PC-9 (cell line): ENCODE data around the gene LMAN1. TPM values are rescaled to one million over a fixed set of nuclear protein-coding genes. Genes with fewer than 3 reads are reported as not detected.

Source experiments
- BruUV-seq: library from RNA; stranded (reverse); fragments of 400-500 nt; replicated peaks from 2 replicates; lab custom pipeline; 2021; lab: Mats Ljungman, UMichigan
- CTCF ChIA-PET: fragments of 300-600 bp; sonication (Branson Sonifier 250); formaldehyde crosslinking; loops from one replicate; lab custom pipeline; 2022; ENCODE audit warnings: antibody characterized with exemption; lab: Charles Lee
- POLR2A ChIA-PET: fragments of 300-600 bp; sonication (Branson Sonifier 250); formaldehyde crosslinking; loops from one replicate; lab custom pipeline; 2022; ENCODE audit warnings: antibody characterized with exemption; ENCODE audit not compliant: unreplicated experiment; lab: Charles Lee
- DNase-seq, 2 experiments: peaks; one replicate each; pipeline versions ENCODE4 v3.0.0 to v3.0.0-alpha.2; 2015 to 2022; ENCODE audit warnings: mixed read lengths in 1 of 2
- H2AFZ ChIP-seq: fragments of 200-600 bp; sonication (generic); 2 replicates; pipeline ENCODE4 v1.8.1; 2017; ENCODE audit warnings: antibody characterized with exemption
- H3F3A ChIP-seq: fragments of 200-600 bp; sonication (generic); 2 replicates; pipeline ENCODE4 v1.8.1; 2017; ENCODE audit warnings: antibody characterized with exemption, mild to moderate bottlenecking, low read depth; ENCODE audit not compliant: insufficient read depth
- H3K27ac ChIP-seq: fragments of 200-600 bp; sonication (generic); 2 replicates; pipeline ENCODE4 v1.6.1; 2016; ENCODE audit warnings: mixed run types
- H3K27me3 ChIP-seq: fragments of 200-600 bp; sonication (generic); 2 replicates; pipeline ENCODE4 v1.6.1; 2016; ENCODE audit warnings: low read depth, mixed run types; ENCODE audit not compliant: insufficient read depth
- H3K36me3 ChIP-seq: fragments of 200-600 bp; sonication (generic); 2 replicates; pipeline ENCODE4 v1.6.1; 2016; ENCODE audit warnings: low read depth, mixed run types
- H3K4me1 ChIP-seq: fragments of 200-600 bp; sonication (generic); replicated peaks from 2 replicates; pipeline ENCODE4 v1.6.1; 2016; ENCODE audit warnings: mixed run types; ENCODE audit not compliant: insufficient read depth
- H3K4me2 ChIP-seq: fragments of 200-600 bp; sonication (generic); 2 replicates; pipeline ENCODE4 v1.6.1; 2017; ENCODE audit warnings: mixed run types
- H3K4me3 ChIP-seq: fragments of 200-600 bp; sonication (generic); 2 replicates; pipeline ENCODE4 v1.6.1; 2016; ENCODE audit warnings: mixed run types
- H3K79me2 ChIP-seq: fragments of 200-600 bp; sonication (generic); 2 replicates; pipeline ENCODE4 v1.6.1; 2017; ENCODE audit warnings: low read depth, mixed run types
- H3K9me2 ChIP-seq: fragments of 200-600 bp; sonication (generic); 2 replicates; pipeline ENCODE4 v1.8.1; 2017; ENCODE audit warnings: mild to moderate bottlenecking; ENCODE audit not compliant: insufficient read depth
- H3K9me3 ChIP-seq: fragments of 200-600 bp; sonication (generic); 2 replicates; pipeline ENCODE4 v1.8.1; 2016; ENCODE audit warnings: low read depth; ENCODE audit not compliant: insufficient read depth
- H4K20me1 ChIP-seq: fragments of 200-600 bp; sonication (generic); 2 replicates; pipeline ENCODE4 v1.8.1; 2017; ENCODE audit not compliant: insufficient read depth
- EZH2 ChIP-seq: fragments of 200-600 bp; sonication (generic); IDR thresholded peaks from 2 replicates; pipeline ENCODE4 v1.8.0; 2017; ENCODE audit warnings: antibody characterized with exemption, low read depth
- intact Hi-C: fragments of 100-400 bp; cut with micrococcal nuclease; formaldehyde crosslinking; loops from one replicate; pipeline ENCODE4 v1.10.0; 2022; ENCODE audit not compliant: unreplicated experiment
- total RNA-seq: library from RNA; stranded (reverse); gene quantifications from 2 replicates; pipeline ENCODE4 v1.2.3, GENCODE V29; 2021
- TF ChIP-seq, protein P1 (sequence below): fragments of 200-600 bp; sonication (generic); conservative IDR thresholded peaks from 2 replicates; pipeline ENCODE4 v1.6.1; 2017; ENCODE audit warnings: mixed run types, antibody characterized with exemption, mild to moderate bottlenecking, moderate library complexity

LMAN1 gene
- total RNA-seq, 1 experiment from 2014 or later = 77.3 TPM

- H3K4me3 ChIP-seq = no peak overlapping the region
- no peak overlapping the region for H3K4me2 ChIP-seq
- no TSS peak for BruUV-seq
- POLR2A ChIA-PET = no interaction called here
- CTCF ChIA-PET = no interaction called here
- H3K79me2 ChIP-seq = no peaks in the 10 kb centered on the region
- H3K27me3 ChIP-seq = no peaks in the 10 kb centered on the region
- no peaks in the 10 kb centered on the region for H3K9me2 ChIP-seq
- H3K9me3 ChIP-seq = no peaks in the 10 kb centered on the region
- TF ChIP-seq, protein P1, sequence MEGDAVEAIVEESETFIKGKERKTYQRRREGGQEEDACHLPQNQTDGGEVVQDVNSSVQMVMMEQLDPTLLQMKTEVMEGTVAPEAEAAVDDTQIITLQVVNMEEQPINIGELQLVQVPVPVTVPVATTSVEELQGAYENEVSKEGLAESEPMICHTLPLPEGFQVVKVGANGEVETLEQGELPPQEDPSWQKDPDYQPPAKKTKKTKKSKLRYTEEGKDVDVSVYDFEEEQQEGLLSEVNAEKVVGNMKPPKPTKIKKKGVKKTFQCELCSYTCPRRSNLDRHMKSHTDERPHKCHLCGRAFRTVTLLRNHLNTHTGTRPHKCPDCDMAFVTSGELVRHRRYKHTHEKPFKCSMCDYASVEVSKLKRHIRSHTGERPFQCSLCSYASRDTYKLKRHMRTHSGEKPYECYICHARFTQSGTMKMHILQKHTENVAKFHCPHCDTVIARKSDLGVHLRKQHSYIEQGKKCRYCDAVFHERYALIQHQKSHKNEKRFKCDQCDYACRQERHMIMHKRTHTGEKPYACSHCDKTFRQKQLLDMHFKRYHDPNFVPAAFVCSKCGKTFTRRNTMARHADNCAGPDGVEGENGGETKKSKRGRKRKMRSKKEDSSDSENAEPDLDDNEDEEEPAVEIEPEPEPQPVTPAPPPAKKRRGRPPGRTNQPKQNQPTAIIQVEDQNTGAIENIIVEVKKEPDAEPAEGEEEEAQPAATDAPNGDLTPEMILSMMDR = no peak
- TF ChIP-seq EZH2 = no peak
- DNase-seq = no peak
- intact Hi-C loops = no loop called here
- H2AFZ ChIP-seq = no peak overlapping the region
- no peaks in the 10 kb centered on the region for H4K20me1 ChIP-seq
- no peak overlapping the region for H3K27ac ChIP-seq
- H3K4me1 ChIP-seq = 0 out of 2 replicates have a peak, but pooled peaks cover 6% of the 10 kb centered on the region
- H3F3A ChIP-seq = no peaks in the 10 kb centered on the region
- H3K36me3 ChIP-seq = no peaks in the 10 kb centered on the region
These were observed 18.7 kb upstream of the LMAN1 start for GRCh38 chr18:59377613-59378337.

GRCh38 chr18:59376351-59376935 lies 17.4 kb upstream of the LMAN1 start:
- BruUV-seq = no TSS peak
- no peak overlapping the region for H3K27ac ChIP-seq
- H3K9me2 ChIP-seq = no peaks in the 10 kb centered on the region
- H3K4me1 ChIP-seq = 0 out of 2 replicates have a peak, but pooled peaks cover 6% of the 10 kb centered on the region
- TF ChIP-seq EZH2 = no peak
- TF ChIP-seq, protein P1 = no peak
- no peaks in the 10 kb centered on the region for H3K27me3 ChIP-seq
- no peak overlapping the region for H3K4me3 ChIP-seq
- H3K36me3 ChIP-seq = no peaks in the 10 kb centered on the region
- ChIA-PET CTCF (no interaction called here), POLR2A (no interaction called here)
- H3F3A ChIP-seq = no peaks in the 10 kb centered on the region
- H3K79me2 ChIP-seq = no peaks in the 10 kb centered on the region
- intact Hi-C loops = no loop called here
- no peak for DNase-seq
- no peak overlapping the region for H2AFZ ChIP-seq
- H3K9me3 ChIP-seq = no peaks in the 10 kb centered on the region
- H4K20me1 ChIP-seq = no peaks in the 10 kb centered on the region
- H3K4me2 ChIP-seq = no peak overlapping the region

GRCh38 chr18:59374128-59374527 lies 15.1 kb upstream of the LMAN1 start:
- Histone ChIP-seq H2AFZ (no peak overlapping the region), H3K27me3 (no peaks in the 10 kb centered on the region)

More at GRCh38 chr18:59374128-59374527, 15.1 kb upstream of the LMAN1 start:
- Histone ChIP-seq H3F3A (no peaks in the 10 kb centered on the region), H3K9me2 (no peaks in the 10 kb centered on the region), H3K36me3 (no peaks in the 10 kb centered on the region), H3K4me1 (peaks cover 16% of the 10 kb centered on the region), H3K27ac (no peak overlapping the region), H3K79me2 (no peaks in the 10 kb centered on the region), H3K9me3 (0 out of 2 replicates have a peak, but pooled peaks cover 4% of the 10 kb centered on the region), H4K20me1 (no peaks in the 10 kb centered on the region), H3K4me2 (no peak overlapping the region), H3K4me3 (no peak overlapping the region)
- intact Hi-C loops = no loop called here
- ChIA-PET POLR2A (no interaction called here), CTCF (no interaction called here)
- DNase-seq = no peak
- no TSS peak for BruUV-seq
- TF ChIP-seq EZH2 = no peak
- TF ChIP-seq, protein P1 = no peak
